GM19035 (cell line): Measurements from ENCODE around the gene UBE3D.
"Not testable (repeated sequence)": the region's sequence is repeated elsewhere in the genome, so short reads cannot be mapped to it uniquely, and the experiment has no call there.

Experiments
- ATAC-seq: cut with Tn5 transposase; IDR thresholded peaks from one replicate; pipeline ENCODE4 v1.9.1; 2021; ENCODE audit not compliant: unreplicated experiment

UBE3D gene

DNA sequence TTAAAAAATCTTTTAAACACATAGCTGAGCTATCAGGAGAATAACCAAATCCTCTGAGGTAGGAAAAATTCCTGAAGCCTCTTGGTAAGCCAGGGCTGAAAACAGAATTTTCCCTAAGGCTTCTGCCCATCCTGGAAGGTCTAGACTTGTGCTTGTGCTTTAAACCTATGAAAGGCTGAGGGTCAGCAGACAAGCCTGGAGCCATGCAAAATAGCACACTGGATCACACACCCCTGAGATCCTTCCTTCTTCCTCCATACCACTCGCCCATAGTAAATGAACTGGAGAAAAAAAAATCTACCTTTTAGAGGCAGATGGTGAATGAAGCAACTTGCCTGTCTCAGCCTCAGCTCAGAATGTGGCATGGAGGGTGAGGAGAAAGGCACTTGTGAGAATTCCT is 144.4 kb downstream of the UBE3D start:
- ATAC-seq, result no peak

DNA sequence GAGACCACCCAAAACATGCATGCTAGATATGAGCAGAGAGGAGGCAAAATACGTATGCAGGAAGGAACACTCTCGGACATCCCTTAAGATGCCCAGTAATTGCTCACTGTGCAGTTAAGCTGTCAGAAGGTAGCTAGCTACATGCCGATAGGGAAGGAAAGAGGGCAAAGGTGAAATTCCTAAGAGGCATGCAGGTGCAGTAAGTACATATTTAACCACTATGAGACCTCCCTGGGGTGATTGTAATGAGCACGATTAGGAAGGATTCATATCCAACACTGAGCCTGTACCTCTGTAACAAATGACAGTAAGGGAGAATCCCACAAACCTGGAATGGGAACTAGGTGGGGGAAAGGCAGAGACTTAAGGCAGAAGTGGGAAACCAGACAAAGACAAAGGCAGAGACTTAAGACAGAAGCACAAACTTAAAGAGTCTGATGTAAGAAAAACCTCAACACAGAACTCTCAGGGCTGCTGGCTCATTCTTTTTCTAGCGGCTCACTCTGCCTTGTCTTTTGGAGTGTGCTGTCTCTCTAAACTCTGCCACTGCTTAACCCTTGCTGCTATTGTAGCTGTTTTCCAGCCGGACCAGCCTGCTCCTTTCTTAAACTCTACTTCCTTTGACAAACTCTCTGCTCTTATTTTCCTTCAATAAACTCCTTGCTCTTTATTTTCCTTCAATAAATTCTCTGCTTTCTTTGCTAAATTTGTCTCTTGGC is 148.1 kb downstream of the UBE3D start:
- no peak for ATAC-seq

DNA sequence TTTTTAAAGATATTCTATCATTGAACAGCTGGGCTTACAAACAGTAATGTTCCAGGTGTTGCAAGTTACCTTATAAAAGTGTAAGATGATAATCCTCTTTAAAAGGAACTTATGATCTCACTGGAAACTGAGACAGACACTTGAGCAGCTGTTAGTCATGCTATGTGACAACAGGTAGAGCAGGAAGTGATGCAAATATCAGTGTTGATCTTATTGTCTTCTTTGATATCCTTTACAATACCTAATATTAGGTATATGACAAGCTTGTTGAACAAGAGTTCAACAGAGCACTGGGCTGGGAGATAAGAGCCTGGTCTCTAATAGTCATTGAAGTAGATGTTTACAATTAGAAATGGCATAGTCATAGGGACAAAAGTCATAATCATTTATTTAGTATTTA is 150.0 kb downstream of the UBE3D start:
- no peak for ATAC-seq

DNA sequence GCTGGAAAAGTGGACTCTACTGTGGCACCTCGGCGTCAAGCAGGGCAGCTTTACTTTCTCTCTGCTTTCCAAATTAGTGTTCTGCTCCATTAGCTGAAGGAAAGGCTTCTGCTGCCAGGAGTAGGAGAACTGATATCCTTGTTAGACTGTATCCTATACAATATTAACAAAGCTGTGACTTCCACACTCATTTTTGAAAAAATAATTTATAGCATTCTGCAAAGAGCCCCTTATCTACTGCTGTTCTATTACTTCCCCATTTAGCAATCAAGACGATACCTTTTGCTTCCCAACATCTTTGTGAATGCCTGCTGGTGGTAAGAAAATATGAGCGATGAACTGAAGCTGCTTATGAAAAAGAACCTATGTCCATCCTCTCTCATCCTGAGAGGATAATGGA is 151.1 kb downstream of the UBE3D start:
- ATAC-seq, result no peak

DNA sequence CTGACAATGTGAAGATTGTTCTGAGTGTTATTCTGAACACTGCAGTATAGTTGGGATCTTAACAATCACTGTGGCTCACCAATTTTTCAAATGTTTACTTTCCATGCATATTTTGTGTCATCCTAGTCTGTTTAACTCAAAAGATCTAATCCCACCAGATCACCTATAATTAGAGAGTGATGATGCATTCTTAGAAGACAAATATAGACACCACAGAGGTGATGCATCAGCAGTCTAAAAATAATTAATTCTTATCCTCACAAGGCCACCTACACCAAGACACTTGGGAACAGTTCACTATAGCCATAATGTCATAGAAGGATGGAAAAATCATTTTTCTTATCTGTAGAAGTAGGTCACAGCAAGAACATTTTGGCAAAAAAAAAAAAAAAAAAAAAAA is 154.8 kb downstream of the UBE3D start:
- ATAC-seq, result no peak

DNA sequence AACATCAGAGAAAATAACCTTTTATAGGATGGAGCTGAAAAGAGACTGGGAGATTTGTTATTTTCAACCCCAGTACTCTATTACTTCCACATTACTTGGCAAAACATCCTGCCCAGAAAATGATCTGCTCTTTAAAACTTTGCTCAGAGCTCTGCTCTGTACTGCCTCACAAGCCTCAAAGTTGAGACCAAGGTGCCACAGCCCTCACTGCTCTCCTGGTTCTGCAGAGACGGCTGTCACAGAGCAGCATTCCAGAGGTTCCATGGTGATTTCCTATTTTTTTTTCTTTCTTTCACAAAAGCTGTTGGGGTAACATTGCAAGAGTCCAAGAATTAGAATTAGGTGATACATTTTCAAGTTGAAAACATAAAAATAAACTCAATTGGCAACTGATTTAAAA is 155.2 kb downstream of the UBE3D start:
- ATAC-seq, result no peak

DNA sequence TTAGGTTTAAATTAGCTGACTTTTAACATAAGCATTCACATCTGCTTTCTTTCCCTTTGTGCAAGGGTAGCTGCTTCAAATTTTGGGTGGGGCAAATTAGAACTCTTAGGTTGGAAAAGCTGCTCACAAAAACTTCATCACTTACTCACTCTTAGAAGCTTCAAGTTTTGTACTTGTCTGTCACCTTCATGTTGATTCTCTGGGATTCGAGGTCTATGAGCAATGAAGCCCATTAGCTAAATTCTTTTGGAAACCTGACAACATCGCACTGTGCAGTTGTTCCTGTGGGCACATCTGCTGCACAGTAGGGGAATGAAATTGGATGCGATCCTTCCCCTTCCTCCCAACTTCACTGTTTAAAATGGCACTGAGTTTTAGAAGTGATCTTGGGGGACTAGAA is 156.1 kb downstream of the UBE3D start:
- ATAC-seq, result no peak

DNA sequence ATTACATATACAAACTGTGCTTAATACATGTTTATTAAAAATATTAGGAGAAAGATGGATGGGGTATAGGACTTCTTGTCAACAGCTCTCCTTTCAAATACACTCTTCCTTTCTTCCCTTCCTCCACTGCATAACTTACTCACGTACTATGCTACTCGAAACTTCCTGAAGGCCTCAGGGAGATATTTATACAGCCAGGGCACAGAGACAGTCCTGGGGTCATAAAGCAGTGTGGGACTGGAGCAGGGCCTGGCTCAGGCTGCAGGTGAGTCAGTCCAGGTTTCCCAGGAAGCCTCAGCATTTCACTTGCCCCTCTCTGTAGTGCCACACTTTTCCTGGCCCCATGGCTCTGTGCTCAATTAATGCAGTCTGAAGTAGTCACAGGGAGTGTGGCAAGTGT is 157.0 kb downstream of the UBE3D start:
- ATAC-seq, result no peak

DNA sequence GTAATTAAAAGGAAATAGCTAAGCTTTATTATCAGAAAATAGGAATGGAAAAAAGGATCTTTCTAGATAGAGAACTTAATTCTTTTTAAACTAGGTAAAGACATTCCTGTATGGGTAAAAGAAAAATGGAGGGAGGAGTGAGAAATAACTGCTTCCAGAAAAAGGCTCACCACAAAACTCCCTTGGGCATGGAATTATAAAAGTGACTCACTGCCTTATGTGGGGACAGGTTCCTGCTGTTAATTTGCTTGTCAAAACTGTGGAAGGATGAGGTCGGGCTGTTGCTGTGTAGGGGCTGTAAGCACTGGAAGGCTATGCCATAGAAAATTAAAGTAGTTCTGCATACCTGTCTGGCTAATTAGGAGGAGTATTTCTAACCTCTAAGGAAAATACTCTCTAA is 158.7 kb downstream of the UBE3D start:
- ATAC-seq, result no peak

DNA sequence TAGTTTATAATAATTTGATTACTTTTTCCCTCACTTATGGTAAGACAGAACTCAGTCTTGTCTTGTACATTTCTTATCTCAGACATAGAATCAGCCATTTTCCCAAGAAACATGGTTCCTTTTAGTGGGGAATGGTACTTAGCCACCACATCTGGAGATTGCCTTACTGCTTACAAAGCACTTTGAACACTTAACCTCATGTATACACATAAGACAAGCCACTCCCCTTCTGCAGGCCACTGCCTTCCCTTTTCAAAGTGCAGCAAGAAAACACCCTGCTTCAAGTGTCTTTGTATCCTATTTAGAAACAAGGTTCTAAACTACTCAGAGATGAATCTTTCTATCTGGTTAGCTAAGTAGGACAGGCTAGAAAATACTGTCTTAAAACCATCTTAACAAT is 159.2 kb downstream of the UBE3D start:
- no peak for ATAC-seq

DNA sequence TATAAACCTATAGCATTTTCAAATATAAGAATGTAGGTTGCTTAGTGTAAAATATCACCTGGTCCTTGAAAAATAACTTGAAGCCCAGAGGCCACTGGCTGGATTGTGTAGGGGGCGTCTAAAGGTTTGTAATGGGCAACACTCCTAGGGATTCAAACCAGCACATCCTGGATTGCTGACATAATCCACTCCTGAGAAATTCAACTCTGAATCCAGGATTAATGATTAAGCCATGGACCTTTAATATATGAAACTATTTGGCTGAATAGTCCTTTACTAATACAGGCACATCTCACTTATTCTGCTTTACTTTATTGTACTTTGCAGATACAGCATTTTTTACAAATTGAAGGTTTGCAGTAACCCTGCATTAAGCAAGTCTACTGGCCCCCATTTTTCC is 160.8 kb downstream of the UBE3D start:
- ATAC-seq, result no peak

DNA sequence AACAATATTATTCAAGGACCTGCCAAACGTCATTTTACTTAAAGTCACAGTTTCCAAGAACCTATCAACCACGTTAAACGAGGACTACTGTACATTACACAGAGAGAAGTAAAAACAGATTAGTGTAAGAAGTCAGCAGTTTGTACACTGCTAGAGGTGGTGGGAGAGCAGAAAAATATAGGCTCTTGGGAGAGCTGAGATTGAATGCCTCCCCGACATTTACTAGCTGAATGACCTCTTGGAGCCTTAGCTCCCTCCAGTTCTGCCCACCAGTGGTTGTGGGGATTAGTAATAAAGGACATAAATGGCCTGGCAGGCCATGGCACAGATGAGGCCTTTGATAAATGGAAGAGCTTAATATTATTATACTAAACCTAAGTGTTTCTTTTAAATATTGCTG is 161.4 kb downstream of the UBE3D start:
- ATAC-seq, result no peak

DNA sequence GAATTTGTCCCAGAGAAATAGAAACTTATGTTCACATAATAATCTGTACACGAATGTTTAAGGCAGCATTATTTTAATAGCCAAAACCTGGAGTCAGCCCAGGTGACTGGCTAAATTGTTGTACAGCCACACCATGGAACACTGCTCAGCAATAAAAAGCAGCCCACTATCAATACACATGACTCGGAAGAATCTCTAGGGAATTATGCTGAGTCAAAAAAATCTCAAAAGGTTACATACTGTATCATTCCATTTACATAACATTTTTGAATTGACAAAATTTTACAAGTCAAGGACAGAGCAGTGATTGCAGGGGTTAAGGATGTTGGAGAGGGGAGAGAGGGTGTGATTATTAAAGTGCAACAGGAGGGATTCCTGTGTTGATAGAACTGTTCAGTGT is 163.4 kb downstream of the UBE3D start:
- no peak for ATAC-seq

DNA sequence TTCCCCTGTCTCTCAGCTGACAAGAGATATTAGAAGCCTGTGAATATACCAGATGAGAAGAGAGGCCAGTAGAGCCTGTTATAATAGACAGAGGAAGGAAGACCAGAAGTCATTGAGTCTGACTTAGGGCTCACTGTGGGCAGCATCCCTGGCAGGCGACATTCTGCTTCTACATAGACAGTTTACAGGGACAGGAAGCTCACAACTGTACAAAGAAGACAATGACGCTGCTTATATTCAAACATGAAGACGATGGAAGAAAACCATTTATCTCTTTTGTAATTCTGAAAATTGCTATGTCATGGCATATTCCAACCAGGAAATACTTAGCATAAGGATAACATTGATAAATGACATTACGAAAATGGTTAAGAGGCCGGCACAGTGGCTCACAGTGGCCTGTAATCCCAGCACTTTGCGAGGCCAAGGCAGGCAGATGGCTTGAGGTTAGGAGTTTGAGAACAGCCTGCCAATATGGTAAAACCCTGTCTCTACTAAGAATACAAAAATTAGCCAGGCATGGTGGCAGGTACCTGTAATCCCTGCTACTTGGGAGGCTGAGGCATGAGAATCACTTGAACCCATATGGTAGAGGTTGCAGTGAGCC is 170.9 kb downstream of the UBE3D start:
- ATAC-seq, result no peak

DNA sequence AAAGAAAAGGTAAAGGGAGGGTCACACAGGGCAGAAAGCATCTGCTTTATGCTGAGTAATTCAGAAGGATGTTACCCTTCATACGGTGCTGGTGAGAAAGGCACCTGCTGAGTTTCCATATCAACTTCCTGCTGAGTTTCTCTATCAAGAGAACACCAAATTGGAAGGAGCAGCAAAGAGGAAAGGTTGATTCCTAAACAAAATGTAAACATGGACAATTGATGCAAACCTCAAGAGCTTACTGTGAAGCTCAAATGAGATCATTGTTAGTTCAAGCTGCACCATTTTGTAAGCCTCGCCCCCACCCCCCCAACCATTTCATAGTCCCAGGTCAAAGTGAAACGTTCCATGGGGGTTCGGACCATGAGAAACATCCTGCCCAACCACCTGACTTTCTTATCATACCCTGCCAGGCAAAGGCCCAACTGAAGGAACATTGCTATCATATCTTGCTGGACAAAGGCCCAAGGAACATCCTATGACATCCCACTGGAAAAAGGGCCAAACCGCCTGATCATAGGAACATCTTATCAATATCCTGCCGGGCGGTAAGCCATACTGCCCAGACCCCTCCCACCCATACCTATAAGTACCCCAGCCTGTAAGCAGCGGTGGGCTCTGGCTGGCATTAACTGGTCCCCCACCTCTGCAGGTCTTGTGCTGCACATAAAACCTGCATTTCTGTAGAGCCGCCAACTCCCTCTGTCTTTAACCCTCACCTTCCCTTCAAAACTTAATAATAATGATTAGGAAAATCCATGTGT is 171.6 kb downstream of the UBE3D start:
- no peak for ATAC-seq

DNA sequence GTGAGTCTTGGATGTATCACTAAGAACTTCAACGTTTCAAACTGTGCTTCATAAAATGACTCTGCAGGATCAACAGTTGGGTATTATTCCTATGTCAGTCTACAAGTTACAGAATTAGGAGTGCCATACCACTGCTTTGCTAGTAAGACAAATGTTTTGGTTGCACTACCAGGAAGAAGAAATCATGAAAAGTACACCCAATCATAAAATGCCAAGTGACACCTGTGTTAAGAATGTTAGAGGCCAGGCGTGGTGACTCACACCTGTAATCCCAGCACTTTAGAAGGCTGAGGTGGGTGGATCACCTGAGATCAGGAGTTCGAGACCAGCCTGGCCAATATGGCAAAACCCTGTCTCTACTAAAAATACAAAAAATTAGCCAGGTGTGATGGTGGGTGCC is 174.1 kb downstream of the UBE3D start:
- not testable (repeated sequence) for ATAC-seq

DNA sequence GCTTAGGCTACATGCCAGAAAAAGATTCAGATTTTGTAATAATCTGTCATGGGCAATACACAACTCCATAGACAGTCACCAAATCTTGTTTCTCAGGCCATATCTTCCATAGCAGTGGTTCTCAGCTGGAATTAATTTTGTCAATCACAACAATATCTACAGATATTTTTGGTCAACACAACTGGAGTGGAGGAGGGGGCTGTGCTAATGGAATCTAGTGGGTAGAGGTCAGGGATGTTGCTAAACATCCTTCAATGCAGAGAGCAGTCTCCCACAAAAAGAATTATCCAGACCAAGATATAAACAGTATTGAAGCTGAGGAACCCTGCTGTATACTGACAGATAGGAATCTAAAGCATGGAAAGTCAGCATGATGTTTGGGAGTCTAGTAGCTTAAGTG is 174.6 kb downstream of the UBE3D start:
- no peak for ATAC-seq

DNA sequence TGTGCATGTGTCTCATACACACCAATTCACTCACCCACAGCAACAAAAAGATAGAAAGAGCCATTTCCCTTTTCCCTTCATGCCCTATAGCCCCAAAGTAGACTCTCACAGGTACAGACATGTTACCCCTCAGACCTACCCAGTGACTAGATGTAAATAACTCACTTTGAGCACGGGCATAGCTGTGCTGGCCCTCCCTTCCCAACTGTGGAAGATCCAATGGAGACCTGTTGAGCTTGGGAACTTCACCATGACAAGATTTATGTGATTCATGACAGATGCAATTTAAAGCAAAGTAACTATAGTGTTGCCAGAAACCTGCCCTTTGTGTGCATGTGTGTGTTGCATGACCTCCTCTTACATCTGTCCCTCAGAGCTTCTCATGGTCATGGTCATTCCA is 175.4 kb downstream of the UBE3D start:
- no peak for ATAC-seq

DNA sequence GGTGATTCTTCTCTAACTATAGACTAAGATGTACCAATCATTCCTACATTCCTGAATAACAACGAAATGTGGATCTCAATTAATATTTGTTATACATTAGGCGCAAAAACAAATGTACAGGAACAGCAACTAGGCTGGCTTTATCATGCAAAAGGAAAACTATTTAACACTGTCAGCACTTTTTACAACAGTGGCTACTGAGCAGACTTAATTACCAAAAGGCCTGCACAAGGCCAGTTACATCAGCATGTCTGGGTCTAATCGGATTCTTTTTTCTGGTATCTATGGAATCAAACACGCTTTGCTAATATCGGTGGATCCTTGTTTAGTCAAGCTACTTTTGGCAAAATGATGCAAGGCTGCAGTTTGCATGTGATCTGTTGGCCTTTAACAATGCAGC is 176.5 kb downstream of the UBE3D start:
- no peak for ATAC-seq

DNA sequence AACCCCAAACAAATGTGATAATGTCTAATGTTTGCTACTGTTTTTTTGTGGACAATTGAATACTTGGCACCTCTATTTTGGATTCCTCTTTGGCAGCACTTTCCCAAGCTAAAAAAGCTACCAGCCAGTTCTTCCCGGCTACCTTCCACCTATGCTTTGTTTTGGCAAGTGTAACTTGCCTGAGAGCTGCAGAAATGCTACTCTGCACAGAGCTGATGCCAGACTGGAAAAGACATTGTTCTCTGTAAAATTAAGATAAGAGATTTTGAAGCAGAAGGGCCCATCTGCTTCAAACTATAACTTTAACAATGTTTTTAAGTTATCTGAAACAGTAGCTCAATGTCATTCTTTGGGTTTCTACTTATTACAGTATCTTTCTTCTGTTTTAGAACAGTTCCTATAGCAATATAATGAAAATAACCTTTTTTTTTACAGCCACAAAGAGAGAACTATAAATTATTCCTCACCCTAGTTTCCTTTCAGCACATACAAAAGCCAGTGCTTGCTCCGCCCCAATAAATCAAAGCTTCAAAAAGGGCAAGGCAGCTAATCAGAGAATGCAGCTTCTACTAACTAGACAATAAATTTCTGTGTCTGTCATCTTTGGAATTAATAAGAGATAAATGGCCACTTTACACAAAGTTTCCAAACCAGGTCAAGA is 183.1 kb downstream of the UBE3D start:
- ATAC-seq, result no peak

DNA sequence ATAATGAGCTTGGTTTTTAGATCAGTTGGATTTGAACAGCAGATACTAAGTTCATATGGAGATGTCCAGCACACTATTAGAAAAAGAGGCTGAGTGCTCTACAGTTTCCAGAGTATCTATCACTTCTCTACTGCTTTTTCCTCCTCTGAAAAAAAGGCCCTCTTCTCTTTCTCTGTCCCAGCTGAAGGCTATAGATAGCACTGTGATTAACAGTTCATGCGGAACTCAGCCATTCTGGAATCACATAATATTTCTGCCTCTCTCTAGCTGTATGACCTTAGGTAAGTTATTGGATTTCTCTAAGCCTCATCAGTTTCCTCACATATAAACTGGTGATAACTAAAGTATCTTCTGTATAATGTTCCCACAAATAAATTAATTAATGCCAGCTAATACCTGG is 184.1 kb downstream of the UBE3D start:
- no peak for ATAC-seq

DNA sequence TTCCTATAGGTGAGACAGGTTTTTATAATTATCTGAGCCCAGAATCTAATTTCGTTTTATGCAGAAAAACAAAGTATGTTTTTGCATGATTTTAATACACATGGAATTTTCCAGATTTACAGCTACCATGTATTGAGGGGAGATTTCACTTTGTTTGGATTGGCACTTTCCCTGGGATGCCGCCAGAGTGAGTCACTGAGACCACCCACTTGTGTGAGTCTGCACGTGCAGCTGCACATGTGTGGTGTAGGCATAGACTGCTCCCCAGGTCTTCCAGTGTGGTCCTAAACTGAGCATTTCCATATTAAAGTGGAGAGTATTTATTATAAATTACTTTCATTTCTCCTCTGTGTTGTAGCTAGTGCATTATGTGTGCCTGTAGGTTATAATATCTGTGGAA is 186.8 kb downstream of the UBE3D start:
- no peak for ATAC-seq
